ENCODE results near the gene MYOZ2.

MYOZ2 gene

DNA sequence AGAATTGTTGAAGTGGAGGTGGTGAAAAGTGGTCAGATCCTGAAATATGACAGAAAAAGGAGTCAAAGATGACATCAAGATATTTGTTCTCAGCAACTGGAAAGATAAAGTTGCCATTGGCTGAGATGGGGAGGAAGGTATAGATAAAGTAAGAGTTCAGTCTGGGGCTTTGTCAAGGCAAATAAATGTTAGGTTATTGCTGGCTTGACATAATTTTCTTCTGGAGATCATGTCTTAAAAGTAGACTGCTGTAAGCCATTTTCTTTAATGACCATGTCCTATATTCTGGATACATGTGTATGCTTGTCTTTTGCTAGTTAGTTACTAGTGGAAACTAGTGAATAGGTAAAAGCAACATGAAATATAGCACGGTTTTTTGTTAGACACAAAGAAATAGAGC is 82.5 kb downstream of the MYOZ2 start (continued):
- TF ChIP-seq, protein P1, sequence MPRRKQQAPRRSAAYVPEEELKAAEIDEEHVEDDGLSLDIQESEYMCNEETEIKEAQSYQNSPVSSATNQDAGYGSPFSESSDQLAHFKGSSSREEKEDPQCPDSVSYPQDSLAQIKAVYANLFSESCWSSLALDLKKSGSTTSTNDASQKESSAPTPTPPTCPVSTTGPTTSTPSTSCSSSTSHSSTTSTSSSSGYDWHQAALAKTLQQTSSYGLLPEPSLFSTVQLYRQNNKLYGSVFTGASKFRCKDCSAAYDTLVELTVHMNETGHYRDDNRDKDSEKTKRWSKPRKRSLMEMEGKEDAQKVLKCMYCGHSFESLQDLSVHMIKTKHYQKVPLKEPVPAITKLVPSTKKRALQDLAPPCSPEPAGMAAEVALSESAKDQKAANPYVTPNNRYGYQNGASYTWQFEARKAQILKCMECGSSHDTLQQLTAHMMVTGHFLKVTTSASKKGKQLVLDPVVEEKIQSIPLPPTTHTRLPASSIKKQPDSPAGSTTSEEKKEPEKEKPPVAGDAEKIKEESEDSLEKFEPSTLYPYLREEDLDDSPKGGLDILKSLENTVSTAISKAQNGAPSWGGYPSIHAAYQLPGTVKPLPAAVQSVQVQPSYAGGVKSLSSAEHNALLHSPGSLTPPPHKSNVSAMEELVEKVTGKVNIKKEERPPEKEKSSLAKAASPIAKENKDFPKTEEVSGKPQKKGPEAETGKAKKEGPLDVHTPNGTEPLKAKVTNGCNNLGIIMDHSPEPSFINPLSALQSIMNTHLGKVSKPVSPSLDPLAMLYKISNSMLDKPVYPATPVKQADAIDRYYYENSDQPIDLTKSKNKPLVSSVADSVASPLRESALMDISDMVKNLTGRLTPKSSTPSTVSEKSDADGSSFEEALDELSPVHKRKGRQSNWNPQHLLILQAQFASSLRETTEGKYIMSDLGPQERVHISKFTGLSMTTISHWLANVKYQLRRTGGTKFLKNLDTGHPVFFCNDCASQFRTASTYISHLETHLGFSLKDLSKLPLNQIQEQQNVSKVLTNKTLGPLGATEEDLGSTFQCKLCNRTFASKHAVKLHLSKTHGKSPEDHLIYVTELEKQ (tag by site-specific recombination; IDR thresholded peaks at IDR 0.05; ENCODE audit: borderline replicate concordance): no peak

GRCh38 chr4:119221412-119221811 is 85.8 kb downstream of the MYOZ2 start:
- POLR2A ChIA-PET: interaction anchor here (0.7 to 1.0 kb wide), 2 partner anchors 8 to 9 kb away, joined by 3 read pairs; partner anchors contain the start of gene USP53
- Histone ChIP-seq H3K36me3 (ENCODE audit: control insufficient read depth in 2 of 2, insufficient read depth in 1 of 2, low read length in 2 of 2) (peaks cover 0 to 57% of the 10 kb centered on the region in 2 experiments; a peak in 1 of 3 replicates), H3K27ac (ENCODE audit: extremely low read depth, low read depth, low read length) (no peak overlapping the region), H3K9me3 (ENCODE audit: control insufficient read depth, insufficient read depth, low read depth, low read length) (no peaks in the 10 kb centered on the region), H3K4me1 (ENCODE audit: control insufficient read depth, insufficient read depth, low read length) (no peaks in the 10 kb centered on the region), H3K4me3 (ENCODE audit: low read depth, low read length) (no peak overlapping the region)
- TF ChIP-seq, protein P2, sequence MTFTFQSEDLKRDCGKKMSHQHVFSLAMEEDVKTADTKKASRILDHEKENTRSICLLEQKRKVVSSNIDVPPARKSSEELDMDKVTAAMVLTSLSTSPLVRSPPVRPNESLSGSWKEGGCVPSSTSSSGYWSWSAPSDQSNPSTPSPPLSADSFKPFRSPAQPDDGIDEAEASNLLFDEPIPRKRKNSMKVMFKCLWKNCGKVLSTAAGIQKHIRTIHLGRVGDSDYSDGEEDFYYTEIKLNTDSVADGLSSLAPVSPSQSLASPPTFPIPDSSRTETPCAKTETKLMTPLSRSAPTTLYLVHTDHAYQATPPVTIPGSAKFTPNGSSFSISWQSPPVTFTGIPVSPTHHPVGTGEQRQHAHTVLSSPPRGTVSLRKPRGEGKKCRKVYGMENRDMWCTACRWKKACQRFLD (tag by site-specific recombination; IDR thresholded peaks at IDR 0.05): no peak
- no peak for TF ChIP-seq PRDM6 (tag by site-specific recombination; IDR thresholded peaks at IDR 0.05)
- no peak for TF ChIP-seq HOXD13 (CRISPR knock-in tag; IDR thresholded peaks at IDR 0.05; ENCODE audit: borderline replicate concordance)
- TF ChIP-seq ZBTB21 (tag by site-specific recombination; IDR thresholded peaks at IDR 0.05): no peak
- no peak for TF ChIP-seq ZNF341 (tag by site-specific recombination; IDR thresholded peaks at IDR 0.05; ENCODE audit: low read depth)
- TF ChIP-seq ZNF26 (tag by site-specific recombination; IDR thresholded peaks at IDR 0.05): no peak
- no peak for TF ChIP-seq ZNF398 (tag by site-specific recombination; IDR thresholded peaks at IDR 0.05)
- TF ChIP-seq ZBTB11 (tag by site-specific recombination; conservative IDR thresholded peaks at IDR 0.05; ENCODE audit: low read depth): no peak
- TF ChIP-seq ZFHX2 (tag by site-specific recombination; conservative IDR thresholded peaks at IDR 0.05): no peak
- CTCF ChIA-PET: interaction anchor here (0.7 kb wide), 1 partner anchor 9 kb away, joined by 4 read pairs; the partner anchor contains the start of gene USP53
